ENCODE measurements around the gene REV3L.

Gene REV3L

DNA sequence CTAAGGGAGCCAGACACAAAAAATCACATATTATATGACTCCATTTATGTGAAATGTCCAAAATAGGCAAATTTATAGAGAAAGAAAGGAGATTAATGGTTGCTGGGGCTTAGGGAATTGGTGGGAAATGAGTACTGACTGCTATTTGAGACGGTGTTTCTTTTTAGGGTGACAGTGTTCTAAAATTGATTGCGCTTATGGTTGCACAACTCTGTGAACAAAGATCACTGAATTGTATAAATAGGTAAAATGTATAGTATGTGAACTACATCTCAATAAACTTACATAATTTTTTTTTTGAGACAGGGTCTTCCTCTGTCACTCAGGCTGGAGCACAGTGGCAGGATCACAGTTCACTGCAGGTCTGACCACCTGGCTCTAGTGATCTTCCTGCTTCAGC, 45.4 kb downstream of the REV3L start:
- Histone ChIP-seq H3K9me3 (ENCODE audit: severe bottlenecking) (no peaks in the 10 kb centered on the region), H3K27me3 (ENCODE audit: insufficient read depth, low read depth, severe bottlenecking) (no peaks in the 10 kb centered on the region), H3K27ac (no peak overlapping the region), H3K4me3 (ENCODE audit: low read depth, low read length) (no peak overlapping the region), H3K36me3 (no peaks in the 10 kb centered on the region)
- DNase-seq, result no peak
- TF ChIP-seq, protein P1, sequence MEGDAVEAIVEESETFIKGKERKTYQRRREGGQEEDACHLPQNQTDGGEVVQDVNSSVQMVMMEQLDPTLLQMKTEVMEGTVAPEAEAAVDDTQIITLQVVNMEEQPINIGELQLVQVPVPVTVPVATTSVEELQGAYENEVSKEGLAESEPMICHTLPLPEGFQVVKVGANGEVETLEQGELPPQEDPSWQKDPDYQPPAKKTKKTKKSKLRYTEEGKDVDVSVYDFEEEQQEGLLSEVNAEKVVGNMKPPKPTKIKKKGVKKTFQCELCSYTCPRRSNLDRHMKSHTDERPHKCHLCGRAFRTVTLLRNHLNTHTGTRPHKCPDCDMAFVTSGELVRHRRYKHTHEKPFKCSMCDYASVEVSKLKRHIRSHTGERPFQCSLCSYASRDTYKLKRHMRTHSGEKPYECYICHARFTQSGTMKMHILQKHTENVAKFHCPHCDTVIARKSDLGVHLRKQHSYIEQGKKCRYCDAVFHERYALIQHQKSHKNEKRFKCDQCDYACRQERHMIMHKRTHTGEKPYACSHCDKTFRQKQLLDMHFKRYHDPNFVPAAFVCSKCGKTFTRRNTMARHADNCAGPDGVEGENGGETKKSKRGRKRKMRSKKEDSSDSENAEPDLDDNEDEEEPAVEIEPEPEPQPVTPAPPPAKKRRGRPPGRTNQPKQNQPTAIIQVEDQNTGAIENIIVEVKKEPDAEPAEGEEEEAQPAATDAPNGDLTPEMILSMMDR (IDR thresholded peaks at IDR 0.05; ENCODE audit: low read depth, low read length), result no peak

DNA sequence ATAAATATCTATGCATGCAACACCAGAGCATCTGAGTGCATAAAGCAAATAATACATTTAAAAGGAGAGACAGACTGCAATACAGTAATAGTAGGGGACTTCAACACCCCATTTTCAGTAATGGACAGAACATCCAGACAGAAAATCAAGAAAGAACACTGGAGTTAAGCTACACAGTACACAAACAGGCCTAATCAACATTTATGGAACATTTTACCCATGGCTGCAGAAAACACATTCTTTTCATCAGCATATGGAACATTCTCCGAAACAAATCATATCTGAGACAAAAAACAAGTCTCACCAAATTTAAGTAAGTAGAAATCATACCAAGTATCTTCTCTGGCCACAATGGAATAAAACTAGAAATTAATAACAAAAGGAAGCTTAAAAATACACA, 50.5 kb downstream of the REV3L start:
- no peak for DNase-seq
- Histone ChIP-seq H3K27me3 (ENCODE audit: insufficient read depth, low read depth, severe bottlenecking) (no peaks in the 10 kb centered on the region), H3K27ac (no peak overlapping the region), H3K9me3 (ENCODE audit: severe bottlenecking) (peaks cover 2% of the 10 kb centered on the region), H3K4me3 (ENCODE audit: low read depth, low read length) (no peak overlapping the region), H3K36me3 (no peaks in the 10 kb centered on the region; the same call in 1 of the 2 replicates)
- TF ChIP-seq, protein P1 (IDR thresholded peaks at IDR 0.05; ENCODE audit: low read depth, low read length), result no peak

DNA sequence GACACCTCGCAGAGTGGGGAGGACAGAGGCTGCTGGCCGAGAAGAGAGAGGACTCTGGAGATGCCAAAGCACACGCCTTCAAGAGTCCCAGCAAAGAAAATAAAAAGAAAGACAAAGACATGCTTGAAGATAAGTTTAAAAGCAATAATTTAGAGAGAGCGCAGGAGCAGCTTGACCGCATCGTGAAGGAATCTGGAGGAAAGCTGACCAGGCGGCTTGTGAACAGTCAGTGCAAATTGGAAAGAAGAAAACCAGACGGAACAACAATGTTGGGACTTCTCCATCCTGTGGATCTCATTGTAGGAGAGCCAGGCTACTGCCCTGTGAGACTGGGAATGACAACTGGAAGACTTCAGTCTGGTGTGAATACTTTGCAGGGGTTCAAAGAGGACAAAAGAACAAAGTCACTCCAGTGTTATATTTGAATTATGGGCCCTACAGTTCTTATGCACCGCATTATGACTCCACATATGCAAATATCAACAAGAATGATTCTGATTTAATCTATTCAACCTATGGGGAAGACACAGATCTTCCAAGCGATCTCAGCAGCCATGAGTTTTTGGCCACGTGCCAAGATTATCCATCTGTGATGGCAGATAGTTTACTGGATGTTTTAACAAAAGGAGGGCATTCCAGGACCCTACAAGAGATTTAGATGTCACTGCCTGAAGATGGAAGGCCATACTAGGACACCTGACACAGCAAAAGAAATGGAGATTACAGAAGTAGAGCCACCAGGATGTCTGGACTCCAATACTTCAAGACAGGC, 52.2 kb downstream of the REV3L start:
- H3K36me3 ChIP-seq, result no peaks in the 10 kb centered on the region; the same call in 1 of the 2 replicates
- no peak overlapping the region for H3K27ac ChIP-seq
- TF ChIP-seq, protein P1 (IDR thresholded peaks at IDR 0.05; ENCODE audit: low read depth, low read length), result no peak
- no peaks in the 10 kb centered on the region for H3K27me3 ChIP-seq (ENCODE audit: insufficient read depth, low read depth, severe bottlenecking)
- no peak overlapping the region for H3K4me3 ChIP-seq (ENCODE audit: low read depth, low read length)
- DNase-seq, result no peak
- H3K9me3 ChIP-seq (ENCODE audit: severe bottlenecking), result peaks cover 2% of the 10 kb centered on the region

DNA sequence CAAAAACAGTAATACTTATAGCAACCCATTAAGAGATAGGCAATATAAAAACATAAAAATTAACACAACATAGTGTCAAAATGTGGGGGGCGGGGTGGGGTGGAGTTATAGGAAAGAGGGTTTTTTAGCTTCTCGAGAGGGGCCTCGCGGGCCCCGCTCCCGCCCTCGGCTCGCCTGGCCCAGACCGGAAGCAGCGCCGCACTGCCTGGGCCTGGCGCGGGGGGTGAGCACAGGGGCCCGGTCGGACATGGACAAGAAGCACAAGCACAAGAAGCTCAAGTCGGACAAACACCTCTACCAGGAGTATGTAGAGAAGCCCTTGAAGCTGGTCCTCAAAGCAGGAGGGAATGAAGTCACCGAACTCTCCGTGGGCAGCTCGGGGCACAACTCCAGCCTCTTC, 53.4 kb downstream of the REV3L start:
- Histone ChIP-seq H3K27ac (no peak overlapping the region), H3K27me3 (ENCODE audit: insufficient read depth, low read depth, severe bottlenecking) (no peaks in the 10 kb centered on the region), H3K9me3 (ENCODE audit: severe bottlenecking) (peaks cover 2% of the 10 kb centered on the region), H3K36me3 (no peaks in the 10 kb centered on the region; the same call in 1 of the 2 replicates), H3K4me3 (ENCODE audit: low read depth, low read length) (no peak overlapping the region)
- TF ChIP-seq, protein P1 (IDR thresholded peaks at IDR 0.05; ENCODE audit: low read depth, low read length), result no peak
- DNase-seq, result no peak

DNA sequence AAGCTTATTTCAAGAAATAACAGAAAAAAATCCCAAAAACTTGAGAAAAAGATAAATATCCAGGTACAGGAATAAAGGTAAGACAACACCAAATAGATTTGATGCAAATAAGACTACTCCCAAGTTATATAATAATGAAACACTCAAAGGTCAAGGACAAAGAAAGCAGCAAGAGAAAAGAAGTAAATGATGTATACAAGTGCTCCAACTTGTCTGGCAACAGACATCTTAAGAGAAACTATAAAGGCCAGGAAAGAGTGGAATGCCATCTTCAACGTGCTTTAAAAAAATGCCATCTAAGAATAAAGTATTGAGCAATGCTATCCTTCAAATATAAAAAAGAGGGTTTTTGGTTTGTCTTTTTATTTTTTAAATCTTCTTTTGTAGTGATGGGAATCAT, 54.2 kb downstream of the REV3L start:
- TF ChIP-seq, protein P1 (IDR thresholded peaks at IDR 0.05; ENCODE audit: low read depth, low read length), result no peak
- H3K9me3 ChIP-seq (ENCODE audit: severe bottlenecking), result peaks cover 2% of the 10 kb centered on the region
- H3K36me3 ChIP-seq, result no peaks in the 10 kb centered on the region; the same call in 1 of the 2 replicates
- no peak for DNase-seq
- H3K27ac ChIP-seq, result no peak overlapping the region
- no peaks in the 10 kb centered on the region for H3K27me3 ChIP-seq (ENCODE audit: insufficient read depth, low read depth, severe bottlenecking)
- H3K4me3 ChIP-seq (ENCODE audit: low read depth, low read length), result no peak overlapping the region
